HG03378 (cell line): Measurements from ENCODE around the gene CDRT15.
"Not testable (repeated sequence)": the region's sequence is repeated elsewhere in the genome, so short reads cannot be mapped to it uniquely, and the experiment has no call there.

ENCODE experiments used
- ATAC-seq: cut with Tn5 transposase; IDR thresholded peaks from one replicate; pipeline ENCODE4 v1.9.1; 2021; ENCODE audit warnings: mild to moderate bottlenecking, moderate library complexity; ENCODE audit not compliant: unreplicated experiment

The CDRT15 gene

DNA sequence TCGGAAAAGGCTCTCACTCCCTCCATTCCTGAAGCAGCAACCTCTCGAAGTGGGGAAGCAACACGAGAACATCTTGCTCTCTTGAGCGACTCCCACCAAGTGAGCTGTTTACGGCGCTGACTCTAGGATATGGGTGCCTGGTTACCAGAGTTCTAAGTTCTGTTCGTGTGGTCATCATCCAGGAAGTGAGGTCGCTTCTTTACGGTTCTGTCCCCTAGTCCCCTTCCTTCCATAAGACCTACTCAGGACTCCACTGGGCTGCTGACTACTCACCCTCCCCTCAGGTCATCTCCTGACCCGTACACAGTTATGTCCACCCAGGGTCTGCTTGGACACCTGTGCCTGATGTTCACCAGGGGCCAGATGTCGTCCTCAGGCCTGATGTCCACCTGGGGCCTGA lies at the start of gene CDRT15:
Gene CDRT15, minus strand, starts transcription at position 101 of the 400 bp plus-strand sequence. Its CDS starts 29 bp downstream, at position 72.
- not testable (repeated sequence) for ATAC-seq

DNA sequence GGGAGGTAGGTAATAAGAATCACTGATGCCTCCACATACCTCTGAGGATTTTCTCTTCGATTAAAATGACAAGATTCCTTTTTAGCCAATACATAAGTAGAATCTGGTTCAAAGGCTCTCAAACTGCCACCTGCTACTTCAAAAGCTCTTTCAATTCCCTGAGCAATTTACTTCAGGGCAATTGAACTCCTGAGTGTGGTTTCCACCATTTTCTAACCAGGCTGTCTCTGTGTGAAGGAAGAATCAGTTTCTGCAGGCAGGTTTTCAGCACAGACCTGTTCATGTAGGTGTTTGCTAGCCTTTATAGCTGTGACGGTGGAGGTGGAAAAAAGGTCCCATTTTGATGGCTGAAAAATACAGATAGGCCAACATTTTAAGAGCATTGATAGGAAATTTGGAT lies 46.1 kb upstream of the CDRT15 start:
- ATAC-seq, result no peak

DNA sequence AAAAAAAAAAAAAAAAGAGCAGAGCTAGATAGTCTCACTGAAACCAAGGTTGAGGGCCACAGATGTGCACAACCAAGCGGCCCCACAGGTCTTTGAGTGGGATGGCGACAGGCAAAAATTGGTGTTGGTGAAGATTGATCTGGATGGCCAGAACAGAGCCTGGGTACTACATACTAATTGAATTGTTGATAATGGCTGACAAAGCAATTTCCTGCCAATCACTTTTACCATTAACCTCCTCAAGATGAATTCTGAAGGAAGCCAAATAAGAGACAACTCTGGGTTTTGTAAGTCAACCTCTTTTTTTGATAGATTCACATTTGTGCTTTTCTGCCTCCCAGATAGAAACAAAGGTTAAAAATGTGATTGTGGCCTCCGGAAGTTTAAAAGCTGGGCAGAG lies 44.9 kb upstream of the CDRT15 start:
- no peak for ATAC-seq

DNA sequence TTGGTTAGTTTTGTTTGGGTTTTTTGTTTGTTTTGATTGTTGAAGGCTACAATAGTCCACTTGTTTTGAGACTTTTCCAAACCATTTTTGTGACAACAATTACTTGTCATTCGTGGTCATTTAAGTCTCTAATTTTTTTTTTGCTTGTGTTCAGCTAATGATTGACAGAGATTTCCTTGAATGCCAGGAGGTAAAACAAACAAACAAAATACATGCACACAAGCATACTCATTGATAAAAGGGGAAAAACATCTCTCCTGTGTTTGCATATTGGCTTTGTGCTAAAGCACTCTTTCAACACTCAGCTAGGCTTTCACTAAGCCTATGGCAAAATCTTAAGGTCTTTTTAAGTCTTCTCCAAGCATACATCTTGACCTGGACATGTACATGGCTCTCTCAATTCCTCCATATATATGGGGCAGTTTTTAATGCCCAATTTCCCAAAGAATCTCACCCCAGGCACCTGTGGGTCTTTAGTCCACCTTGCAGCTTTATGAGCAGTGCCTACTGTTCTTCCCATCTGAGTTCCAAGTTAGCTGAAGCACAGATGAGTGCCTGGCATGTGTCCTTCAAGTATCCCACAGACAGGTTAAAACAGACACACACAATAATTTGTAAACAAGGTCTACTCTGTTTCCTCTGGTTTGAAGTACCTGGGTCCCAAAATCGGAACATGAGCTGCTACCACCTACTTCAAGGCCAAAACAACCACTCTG lies 40.0 kb upstream of the CDRT15 start:
- ATAC-seq, result no peak

DNA sequence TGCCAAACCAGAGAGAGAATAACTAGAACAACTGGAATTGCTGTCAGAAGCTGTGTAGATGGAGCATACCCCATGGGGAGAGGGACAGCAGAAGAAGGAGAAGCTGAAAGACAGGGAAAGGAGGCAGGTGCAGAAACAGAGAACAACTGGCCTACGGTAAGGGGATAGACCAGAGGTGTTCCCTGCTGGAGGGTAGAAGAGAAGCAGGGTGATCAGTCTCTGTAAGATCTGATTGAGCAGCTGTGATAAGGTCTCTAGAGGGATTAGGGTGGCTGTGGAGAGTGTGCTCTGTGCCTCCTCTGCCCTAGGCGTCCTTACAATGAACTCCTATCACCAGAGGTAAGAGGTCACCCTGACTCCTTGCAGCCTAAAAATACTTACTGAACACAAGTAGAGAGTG lies 33.8 kb upstream of the CDRT15 start:
- no peak for ATAC-seq

DNA sequence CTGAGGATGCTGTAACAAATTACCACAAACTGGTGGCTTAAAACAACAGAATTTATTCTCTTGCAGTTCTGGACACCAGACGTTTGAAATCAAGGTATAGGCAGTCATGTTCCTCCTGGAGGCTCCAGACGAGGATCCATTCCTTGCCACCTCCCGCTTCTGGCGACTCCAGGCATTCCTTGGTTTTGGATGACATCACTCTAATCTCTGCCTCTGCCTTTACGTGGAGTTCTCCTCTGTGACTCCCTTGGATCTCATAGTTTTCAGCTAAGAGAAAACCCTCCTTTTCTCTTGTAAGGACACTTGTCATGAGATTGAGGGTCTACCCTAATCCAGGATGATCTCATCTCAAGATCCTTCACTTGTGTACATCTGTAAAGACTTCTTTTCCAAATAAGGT lies 32.8 kb upstream of the CDRT15 start:
- no peak for ATAC-seq

DNA sequence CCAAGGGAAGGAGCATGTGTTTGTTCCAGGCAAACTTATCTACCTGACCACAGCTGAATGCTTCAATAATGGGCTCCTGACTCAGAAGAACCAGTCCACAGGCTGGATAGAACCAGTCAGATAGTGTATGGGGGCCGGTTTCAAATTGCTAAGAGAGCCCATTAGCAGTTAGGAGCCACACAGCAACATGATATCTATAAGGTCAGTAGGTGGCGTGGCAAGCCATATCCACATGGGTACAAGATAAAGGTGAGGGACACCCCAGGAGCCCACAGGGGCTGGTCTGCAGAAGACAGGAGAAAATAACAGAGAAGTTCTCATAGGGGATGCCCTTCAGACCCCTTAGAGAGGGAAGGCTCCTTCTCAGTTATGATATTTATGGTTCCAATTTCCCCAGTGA lies 31.6 kb upstream of the CDRT15 start:
- no peak for ATAC-seq

DNA sequence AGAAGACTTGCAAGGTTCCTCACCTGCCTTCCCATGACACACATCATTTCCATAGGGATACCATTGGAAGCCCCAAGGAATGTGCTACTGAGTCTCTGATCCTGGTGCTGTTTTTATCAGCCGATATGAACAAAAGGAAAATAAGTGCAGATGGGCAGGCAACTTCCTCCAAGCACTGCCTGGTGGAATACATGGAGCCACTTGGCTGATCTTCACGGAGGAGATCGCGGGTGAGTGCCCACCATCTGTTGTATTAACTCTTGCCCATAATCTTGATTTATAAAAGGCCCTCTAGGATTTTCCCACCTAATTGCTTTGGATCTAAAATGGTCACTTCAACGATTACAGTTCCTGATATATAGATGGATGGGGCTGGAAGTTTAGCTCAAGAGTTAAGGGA lies 24.7 kb upstream of the CDRT15 start:
- ATAC-seq, result no peak

DNA sequence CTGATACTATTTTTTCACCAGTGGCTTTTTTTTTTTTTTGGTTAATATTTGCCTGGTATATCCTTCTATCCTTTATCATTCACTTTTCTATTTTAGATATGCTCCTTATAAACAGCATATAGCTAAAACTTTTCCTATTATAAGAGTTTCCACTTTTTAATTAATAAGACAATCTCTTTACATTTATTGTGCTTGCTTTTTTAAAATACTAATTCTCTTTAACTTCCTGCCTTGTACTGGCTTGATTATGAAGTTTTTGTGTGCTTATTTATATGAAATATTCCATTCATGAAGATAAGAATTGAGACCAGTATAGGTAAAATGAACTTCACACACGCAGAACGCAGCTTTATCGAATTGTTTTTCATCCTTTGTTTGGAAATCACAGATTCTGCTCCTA lies 9.0 kb upstream of the CDRT15 start:
- no peak for ATAC-seq

DNA sequence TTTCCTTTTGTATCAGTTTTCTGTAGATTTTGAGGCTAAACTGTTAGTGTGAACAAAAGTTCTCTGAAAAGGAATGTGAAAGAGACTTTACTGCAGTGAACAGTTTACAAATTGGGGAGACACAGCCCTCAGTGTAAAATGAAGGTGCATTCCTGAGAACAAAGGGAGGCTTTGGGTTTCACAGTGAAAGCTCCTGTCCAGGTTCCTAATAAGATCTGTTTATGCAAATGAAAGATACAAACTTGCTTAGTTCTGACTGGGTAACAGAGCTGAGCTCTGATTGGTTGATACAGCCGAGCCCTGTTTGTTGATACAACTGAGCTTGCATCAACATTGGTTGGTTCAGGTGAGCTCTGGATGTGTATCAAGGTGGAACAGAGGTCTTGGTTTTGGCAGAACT lies 8.3 kb upstream of the CDRT15 start:
- no peak for ATAC-seq

DNA sequence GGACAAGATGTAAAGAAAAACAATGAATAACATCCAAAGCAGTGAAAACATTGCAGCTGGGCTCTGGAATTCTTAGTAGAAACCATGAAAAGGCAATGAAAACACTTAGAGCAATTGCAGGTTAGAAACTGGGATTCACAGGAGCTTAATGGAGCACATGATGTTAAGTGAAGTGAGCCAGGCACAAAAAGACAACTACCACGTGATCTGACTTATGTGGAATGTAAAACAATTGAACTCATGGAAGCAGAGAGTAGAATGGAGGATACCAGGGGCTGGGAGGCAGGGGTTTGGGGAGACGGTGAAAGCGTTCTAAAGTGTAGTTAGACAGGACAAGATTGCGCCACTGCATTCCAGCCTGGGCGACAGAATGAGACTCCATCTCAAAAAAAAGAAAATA lies 2.6 kb upstream of the CDRT15 start:
- not testable (repeated sequence) for ATAC-seq

DNA sequence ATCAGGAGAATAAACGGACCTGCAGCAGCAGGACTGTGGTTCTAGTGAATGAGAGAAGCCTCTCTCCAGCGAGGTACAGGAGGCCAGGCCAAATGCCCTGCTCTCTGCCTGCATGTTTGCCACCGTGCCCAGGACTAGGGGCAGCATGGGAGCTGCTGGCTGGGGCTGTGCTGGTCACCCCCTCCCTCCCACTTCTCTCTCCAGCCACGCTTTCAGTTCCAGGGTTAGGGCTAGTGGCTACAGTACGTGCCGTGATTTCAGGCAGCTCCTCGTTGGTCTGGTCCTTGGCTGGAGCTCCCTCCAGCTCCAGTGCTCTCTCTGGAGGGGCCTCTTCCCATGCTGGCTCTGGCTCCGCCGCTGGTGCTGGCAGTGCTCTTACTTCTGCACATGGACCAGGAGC lies 630 bp downstream of the CDRT15 start:
- ATAC-seq, result not testable (repeated sequence)

DNA sequence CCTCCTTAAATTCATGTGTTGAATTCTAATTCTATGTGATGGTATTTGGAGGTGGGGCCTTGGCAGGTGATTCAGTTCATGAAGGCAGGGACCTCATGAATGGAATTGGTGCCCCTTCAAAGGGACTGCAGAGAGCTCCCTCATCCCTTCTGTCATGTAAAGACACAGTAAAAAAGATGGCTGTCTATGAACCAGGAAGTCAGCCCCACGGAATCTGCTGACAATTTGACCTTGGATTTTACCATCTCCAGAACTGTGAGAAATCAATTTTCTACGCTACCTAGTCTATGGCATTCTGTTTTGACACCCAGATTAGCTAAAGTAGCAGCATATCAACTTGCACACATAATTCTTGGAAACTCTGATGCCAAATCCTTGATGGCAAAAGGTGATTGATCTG lies 1.6 kb downstream of the CDRT15 start:
- ATAC-seq, result not testable (repeated sequence)

DNA sequence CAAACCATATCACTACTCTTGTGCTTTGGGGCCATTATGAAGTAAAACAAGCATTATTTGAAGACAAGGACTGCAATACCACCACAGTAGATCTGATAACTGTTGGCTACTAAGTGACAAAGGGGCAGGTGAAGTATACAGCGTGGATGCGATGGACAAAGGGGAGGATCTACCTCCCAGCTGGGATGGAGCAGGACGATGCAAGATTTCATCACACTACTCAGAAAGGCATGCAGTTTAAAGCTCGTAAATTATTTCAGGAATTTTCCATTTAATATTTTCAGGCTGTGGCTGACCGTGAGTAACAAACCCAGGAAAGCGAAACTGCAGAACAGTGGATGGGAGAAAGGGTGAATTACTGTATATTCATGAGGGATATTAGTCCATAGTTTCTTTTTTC lies 5.5 kb downstream of the CDRT15 start:
- ATAC-seq, result not testable (repeated sequence)

DNA sequence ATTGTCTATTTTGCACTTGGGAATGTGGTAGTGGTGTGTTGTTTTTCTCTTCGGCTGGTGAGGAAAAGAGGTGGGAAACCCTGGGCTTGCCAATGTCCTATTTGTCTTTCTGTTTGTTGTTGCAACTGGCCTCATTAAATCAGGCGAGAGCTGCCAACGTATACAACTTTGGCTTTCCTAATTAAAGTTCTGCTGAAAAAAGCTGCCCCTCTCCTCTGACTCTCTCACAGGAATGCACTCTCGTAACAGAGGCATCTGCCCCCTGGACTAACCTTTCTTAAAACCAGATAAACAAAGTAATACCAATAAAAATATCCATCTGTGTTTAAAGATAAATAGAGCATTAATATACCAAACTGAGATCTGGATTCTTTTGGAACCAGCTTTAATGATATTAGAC lies 7.8 kb downstream of the CDRT15 start:
- ATAC-seq, result no peak

DNA sequence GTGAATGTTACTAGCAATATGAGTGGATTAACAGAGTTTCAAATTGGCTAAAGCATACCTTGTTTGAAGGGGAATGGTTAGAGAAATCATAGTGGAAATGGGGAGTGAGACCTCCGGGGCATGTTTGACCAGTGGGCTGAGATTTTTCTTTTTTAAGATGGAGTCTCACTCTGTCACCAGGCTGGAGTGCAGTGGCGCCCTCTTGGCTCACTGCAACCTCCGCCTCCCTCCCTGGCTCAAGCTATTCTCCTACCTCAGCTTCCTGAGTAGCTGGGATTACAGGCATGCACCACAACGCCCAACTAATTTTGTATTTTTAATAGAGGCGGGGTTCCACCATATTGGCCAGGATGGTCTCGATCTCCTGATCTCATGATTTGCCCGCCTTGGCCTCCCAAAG lies 9.6 kb downstream of the CDRT15 start:
- ATAC-seq, result no peak

DNA sequence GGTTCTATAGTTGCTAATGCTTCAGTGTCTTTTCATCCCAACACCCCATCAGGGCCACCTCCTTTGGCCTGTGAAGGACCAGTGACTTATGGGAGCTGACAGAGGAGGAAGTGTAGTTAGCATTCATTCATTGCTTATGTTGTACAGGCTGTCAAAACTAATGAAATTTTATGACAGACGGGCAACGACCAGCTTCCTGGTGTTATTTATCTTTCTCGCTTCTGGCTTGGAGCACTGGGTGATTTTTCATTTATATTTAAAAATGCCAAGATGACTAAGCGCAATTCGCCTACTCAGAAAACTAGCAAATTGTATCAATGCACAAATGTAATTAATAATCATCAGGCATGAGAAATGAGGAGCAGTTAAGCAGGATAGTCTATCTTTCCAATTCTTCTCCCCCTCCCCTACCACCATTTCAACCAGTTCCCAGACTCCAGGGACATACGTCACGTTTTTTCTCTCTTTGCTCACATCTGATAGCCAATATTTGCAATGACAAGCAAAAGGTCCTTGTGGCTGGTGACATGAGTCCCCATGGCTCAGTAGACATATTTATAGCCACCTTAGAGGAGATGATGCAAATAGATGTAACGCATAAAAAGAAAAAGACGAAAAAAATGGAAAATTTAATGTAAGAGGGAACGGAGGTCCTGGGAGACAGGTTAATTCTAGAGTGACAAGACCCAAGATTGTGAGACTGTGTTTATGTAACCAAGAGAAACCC lies 11.2 kb downstream of the CDRT15 start:
- ATAC-seq, result no peak

DNA sequence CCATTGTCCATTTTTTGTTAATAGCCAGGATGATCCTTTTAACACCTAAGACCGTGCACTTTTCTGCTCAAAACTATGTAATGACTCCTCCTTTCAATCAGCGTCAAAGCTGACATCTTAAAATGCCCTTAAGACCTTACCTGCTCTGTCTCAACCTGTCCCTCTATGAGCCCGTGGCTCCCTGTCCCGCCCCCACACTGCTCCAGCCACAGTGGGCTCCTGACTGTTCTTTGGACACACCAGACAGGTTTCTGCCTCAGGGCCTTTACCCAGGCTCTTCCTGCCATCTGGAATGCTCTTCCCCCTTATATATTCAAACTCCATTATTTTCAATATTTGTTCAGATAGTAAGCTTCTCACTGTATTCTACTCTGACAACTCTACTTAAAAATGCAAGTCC lies 14.1 kb downstream of the CDRT15 start:
- ATAC-seq, result no peak

DNA sequence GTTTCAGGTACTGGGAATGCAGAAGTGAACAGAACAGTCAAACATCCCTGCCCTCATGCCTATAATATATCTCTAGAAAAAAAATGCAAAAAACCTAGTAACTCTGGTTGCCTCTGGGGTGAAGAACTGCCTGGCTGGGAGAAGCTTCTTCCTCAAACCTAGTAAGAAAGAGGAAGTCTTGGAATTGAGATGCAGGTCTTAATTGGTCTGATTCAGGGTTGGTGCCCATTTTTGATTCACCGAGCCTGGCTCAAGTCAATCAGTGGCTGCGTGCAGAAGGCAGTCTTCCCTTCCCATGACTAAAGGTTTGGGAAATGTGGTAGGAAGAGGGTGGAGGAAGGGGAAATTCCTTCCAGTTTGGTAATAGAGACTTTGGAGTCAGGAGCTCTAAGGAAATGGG lies 22.4 kb downstream of the CDRT15 start:
- ATAC-seq, result no peak

DNA sequence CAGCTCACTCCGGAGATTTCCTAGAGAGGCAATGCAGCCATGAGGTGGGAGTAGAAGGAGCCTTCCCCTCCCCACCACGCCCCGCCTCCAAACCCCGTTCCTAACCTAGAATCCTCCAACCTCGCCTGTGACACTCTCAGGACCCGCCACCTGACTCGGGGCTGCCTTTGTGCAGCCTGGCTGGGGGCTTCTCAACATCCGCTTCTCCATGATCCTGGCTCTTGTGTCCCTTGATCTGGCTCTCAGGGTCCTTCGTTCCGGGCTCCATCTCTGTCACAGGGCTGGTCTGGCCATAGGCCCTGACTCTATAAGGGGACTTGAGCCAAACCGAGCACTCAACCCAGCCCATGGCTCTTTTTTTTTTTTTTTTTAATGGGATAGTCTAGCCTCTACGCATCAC lies 24.3 kb downstream of the CDRT15 start:
- ATAC-seq, result no peak

DNA sequence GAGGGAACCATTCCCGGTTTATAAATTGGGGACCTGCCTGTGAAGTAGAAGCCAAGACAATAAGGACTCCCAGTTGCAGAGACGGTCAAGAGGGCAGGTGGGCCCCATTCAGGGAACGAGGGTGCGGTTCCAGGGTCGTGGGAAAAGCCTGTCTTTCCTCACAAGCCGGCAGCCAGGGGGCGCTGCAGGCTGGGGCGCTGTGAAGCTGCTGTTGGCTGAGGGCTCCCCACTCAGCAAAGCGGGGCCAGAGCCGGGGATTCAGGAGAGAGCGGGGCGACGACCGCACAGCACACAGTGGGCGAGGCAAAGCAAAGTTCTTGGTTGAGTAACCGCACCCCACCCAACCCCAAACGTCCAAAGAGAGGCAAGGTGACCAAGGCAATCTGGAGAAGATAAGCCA lies 24.9 kb downstream of the CDRT15 start:
- ATAC-seq, result no peak

DNA sequence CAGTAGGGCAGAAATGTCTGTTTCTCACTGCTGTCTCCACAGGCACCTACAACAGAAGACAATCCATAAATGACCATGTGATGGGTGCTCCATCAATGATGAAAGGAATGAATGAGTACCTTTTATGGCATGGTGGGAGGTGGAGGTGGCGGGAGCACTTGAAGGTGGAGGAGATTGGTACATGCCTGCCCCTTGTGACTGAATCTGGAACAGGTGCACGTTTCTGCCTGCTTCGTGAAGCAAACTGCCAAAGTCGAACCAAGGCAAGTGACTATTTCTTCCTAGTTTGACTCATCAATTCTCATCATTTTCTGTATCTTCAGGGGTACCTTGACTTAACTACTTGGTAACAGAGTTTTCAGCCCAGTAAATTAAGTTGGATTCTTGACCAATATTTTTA lies 25.4 kb downstream of the CDRT15 start:
- ATAC-seq, result no peak

DNA sequence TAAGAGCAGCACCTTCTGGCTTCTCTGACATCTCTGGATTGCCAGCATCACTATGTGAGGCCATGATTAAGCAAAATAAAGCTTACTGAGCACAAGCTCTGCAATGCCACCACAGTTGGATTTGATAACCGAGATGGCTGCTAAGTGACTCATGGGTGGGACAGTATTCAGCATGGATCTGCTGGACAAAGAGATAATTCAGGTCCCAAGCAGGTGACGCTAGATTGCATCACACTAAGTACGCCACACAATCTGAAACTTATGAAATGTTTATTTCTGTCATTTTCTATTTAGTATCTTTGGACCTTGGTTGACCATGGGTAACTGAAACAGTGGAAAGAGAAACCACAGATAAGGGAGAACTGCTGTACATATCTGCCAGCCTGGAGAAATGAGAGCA lies 27.4 kb downstream of the CDRT15 start:
- ATAC-seq, result no peak
